ENCODE data around the gene L3MBTL4. TPM values are rescaled to one million over a fixed set of nuclear protein-coding genes. Genes with fewer than 3 reads are reported as not detected.

Gene L3MBTL4
- total and polyA plus RNA-seq, 4 donors = 0.26 to 4.2 (median 2.0) TPM

DNA sequence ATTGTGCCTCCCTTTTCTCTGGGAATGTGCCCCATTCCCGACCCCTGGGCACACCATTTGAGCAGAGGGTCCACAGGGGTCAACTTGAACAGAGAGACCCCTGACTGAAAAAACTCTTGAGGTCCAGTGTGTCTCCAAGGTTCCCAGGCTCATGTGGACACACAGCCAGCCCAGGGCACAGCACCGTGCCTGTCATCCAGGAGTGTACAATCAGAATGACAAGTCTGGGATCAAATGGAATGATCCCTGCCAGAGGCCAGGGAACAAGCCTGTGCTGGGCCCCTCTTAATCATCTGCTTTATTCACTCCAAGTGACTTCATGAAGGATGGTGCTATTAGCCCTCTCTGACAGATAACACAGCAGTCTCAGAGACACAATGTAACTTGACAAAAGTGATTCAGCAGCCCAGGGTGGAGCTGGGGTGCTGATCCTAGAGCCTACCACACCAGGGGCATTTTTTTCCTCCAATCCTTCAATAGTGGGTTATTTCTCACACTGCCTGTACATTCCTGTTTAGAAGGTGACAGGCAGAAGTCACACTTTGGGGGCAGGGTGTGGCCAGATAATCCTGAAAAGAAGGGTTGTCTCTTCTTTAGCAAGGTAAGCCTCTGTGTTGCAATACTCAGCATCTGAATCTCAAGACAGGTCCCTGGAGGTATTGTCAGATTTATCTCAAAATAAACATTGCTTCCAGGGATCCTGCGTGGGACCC is 435.4 kb downstream of the L3MBTL4 start:
- 51 to 73% methylated on average over 3 of the region's 3 CpGs for WGBS, 2 donors
- H3K4me1 ChIP-seq (ENCODE audit: control insufficient read depth in 1 of 2, insufficient read depth in 2 of 2, low read length in 2 of 2) = no peaks in the 10 kb centered on the region
- H3K27ac ChIP-seq (ENCODE audit: low read depth in 1 of 2, low read length in 2 of 2) = no peak overlapping the region
- DNase-seq (no peak), ATAC-seq (ENCODE audit: low FRiP score) (no peak)
- H3K4me3 ChIP-seq (ENCODE audit: low read length in 2 of 2) = no peak overlapping the region
- H3K27me3 ChIP-seq (ENCODE audit: control insufficient read depth in 1 of 2, insufficient read depth in 2 of 2, low read length in 1 of 2) = no peaks in the 10 kb centered on the region
- H3K36me3 ChIP-seq (ENCODE audit: control insufficient read depth in 1 of 2, insufficient read depth in 2 of 2, low read length in 1 of 2) = no peaks in the 10 kb centered on the region
- intact Hi-C loops (cut with DNase I) = loop anchor here in 1 of 2 donors (10.0 kb wide), 1 partner anchor 55 kb away; no protein-coding TSS in a partner anchor
- no peaks in the 10 kb centered on the region for H3K9me3 ChIP-seq (ENCODE audit: control insufficient read depth, low read length)

DNA sequence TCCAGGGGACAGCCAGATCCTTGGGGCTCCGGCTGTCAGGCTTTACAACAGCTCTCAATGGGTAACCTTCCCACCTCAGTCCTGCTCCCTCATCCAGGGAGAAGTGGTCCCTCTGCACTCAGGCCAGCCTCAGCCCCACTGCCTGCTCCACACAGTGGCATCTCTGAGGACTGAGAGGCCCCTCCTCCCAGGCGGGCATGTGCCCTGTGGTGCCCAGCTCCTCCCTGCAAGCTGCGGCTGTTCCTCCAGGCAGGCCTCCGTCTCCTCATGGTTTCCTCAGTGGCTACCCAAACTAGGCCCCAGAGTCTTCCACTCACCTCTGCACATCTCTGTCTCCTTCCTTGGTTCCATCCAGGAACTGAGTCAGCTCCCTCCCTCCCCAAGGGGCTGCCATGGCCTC is 437.7 kb downstream of the L3MBTL4 start:
- no peaks in the 10 kb centered on the region for H3K4me1 ChIP-seq (ENCODE audit: control insufficient read depth in 1 of 2, insufficient read depth in 2 of 2, low read length in 2 of 2)
- ATAC-seq (ENCODE audit: low FRiP score) (no peak), DNase-seq (no peak)
- H3K36me3 ChIP-seq (ENCODE audit: control insufficient read depth in 1 of 2, insufficient read depth in 2 of 2, low read length in 1 of 2) = no peaks in the 10 kb centered on the region
- no peaks in the 10 kb centered on the region for H3K9me3 ChIP-seq (ENCODE audit: control insufficient read depth, low read length)
- H3K4me3 ChIP-seq (ENCODE audit: low read length in 2 of 2) = no peak overlapping the region
- intact Hi-C loops (cut with DNase I) = loop anchor here in 1 of 2 donors (10.0 kb wide), 1 partner anchor 58 kb away; no protein-coding TSS in a partner anchor
- H3K27ac ChIP-seq (ENCODE audit: low read depth in 1 of 2, low read length in 2 of 2) = no peak overlapping the region
- no peaks in the 10 kb centered on the region for H3K27me3 ChIP-seq (ENCODE audit: control insufficient read depth in 1 of 2, insufficient read depth in 2 of 2, low read length in 1 of 2)
- WGBS, 2 donors = 90 to 92% methylated on average over 4 of the region's 4 CpGs

DNA sequence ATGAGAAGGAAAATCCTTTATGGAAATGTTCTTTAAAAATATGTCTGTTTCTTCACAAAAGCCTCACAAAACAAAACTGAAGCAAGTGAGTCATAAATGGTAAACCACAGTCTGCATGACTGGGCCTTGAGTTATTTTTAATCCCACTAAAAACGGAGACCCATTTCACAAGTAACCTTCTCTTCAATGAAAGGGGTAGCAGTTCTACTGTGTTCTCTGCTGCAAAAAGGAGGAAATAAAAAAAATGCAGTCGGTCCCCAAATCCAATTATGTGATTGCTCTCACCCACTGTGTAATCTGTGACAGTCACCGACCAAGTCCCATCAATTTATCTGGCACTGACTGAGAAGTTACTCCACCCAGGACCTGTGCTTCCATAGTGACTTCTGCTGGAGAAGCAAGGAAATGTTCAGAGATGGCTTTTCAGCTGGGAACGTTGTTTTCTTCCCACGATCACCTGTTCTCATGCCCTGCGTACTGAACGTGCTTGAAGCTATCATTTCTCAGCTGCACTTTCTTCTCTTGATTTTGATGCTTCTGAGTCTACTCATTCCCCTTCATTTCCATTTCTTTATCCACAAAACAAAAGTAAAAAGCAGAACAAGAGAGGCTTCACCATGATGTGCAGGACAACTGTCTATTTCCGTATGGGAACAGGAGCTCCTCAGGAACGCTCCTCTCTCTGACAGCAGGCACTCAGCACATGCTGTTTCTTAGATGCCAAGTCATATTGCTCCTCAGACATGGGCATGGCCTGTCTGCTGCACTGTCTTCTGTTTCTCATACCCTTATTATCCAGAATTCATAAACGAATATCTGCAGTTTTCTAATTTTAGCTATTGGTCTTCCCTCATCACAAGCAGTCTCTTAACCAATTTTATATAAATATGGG is 439.4 kb downstream of the L3MBTL4 start:
- no peaks in the 10 kb centered on the region for H3K36me3 ChIP-seq (ENCODE audit: control insufficient read depth in 1 of 2, insufficient read depth in 2 of 2, low read length in 1 of 2)
- no peaks in the 10 kb centered on the region for H3K9me3 ChIP-seq (ENCODE audit: control insufficient read depth, low read length)
- no peaks in the 10 kb centered on the region for H3K4me1 ChIP-seq (ENCODE audit: control insufficient read depth in 1 of 2, insufficient read depth in 2 of 2, low read length in 2 of 2)
- H3K27ac ChIP-seq (ENCODE audit: low read depth in 1 of 2, low read length in 2 of 2) = no peak overlapping the region
- WGBS, 2 donors = 73% methylated on average over 10 of the region's 10 CpGs
- no peaks in the 10 kb centered on the region for H3K27me3 ChIP-seq (ENCODE audit: control insufficient read depth in 1 of 2, insufficient read depth in 2 of 2, low read length in 1 of 2)
- DNase-seq (no peak), ATAC-seq (ENCODE audit: low FRiP score) (no peak)
- no peak overlapping the region for H3K4me3 ChIP-seq (ENCODE audit: low read length in 2 of 2)
- intact Hi-C loops (cut with DNase I) = loop anchor here in 1 of 2 donors (10.0 kb wide), 1 partner anchor 59 kb away; no protein-coding TSS in a partner anchor

DNA sequence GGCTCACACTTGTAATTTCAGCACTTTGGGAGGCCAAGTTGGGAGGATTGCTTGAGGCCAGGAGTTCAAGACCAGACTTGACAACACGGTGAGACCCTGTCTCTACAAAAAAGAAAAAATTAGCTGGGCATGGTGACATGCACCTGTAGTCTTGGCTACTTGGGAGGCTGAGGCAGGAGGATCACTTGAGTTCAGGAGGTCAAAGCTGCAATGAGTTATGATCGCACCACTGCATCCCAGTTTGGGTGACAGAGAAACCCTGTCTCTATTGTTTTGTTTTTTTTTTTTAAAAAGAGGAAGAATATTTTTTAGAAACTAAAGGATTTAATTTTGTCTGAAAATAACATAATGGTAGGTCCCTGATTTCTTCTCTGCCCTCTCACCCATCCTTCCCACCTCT is 440.0 kb downstream of the L3MBTL4 start:
- DNase-seq (no peak), ATAC-seq (ENCODE audit: low FRiP score) (no peak)
- Histone ChIP-seq H3K9me3 (ENCODE audit: control insufficient read depth, low read length) (no peaks in the 10 kb centered on the region), H3K4me3 (ENCODE audit: low read length in 2 of 2) (no peak overlapping the region), H3K36me3 (ENCODE audit: control insufficient read depth in 1 of 2, insufficient read depth in 2 of 2, low read length in 1 of 2) (no peaks in the 10 kb centered on the region), H3K27ac (ENCODE audit: low read depth in 1 of 2, low read length in 2 of 2) (no peak overlapping the region), H3K27me3 (ENCODE audit: control insufficient read depth in 1 of 2, insufficient read depth in 2 of 2, low read length in 1 of 2) (no peaks in the 10 kb centered on the region), H3K4me1 (ENCODE audit: control insufficient read depth in 1 of 2, insufficient read depth in 2 of 2, low read length in 2 of 2) (no peaks in the 10 kb centered on the region)
- WGBS, 2 donors = 96 to 100% methylated on average over 2 of the region's 2 CpGs
- intact Hi-C loops (cut with DNase I) = loop anchor here in 1 of 2 donors (10.0 kb wide), 1 partner anchor 60 kb away; no protein-coding TSS in a partner anchor

DNA sequence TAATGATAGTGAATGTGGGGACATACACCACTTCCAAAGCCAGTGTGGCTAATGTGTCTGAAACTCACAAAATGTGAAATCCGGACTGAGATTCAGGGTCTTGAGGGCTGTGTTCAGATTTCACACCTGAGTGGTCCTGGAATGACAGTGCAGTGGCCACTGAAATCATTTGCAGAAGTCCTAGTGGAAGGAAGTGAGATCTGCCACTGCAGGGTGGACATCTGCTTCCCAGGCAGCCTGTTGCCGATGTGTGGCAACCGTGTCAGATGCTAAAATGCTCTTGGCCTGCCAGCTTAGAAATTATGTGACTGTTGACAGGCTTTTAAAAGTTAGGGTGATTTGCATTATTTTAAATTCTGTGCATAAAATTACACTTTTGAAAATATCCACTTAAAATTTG is 441.6 kb downstream of the L3MBTL4 start:
- 74 to 88% methylated on average over 3 of the region's 3 CpGs for WGBS, 2 donors
- Histone ChIP-seq H3K27ac (ENCODE audit: low read depth in 1 of 2, low read length in 2 of 2) (no peak overlapping the region), H3K27me3 (ENCODE audit: control insufficient read depth in 1 of 2, insufficient read depth in 2 of 2, low read length in 1 of 2) (no peaks in the 10 kb centered on the region), H3K4me1 (ENCODE audit: control insufficient read depth in 1 of 2, insufficient read depth in 2 of 2, low read length in 2 of 2) (no peaks in the 10 kb centered on the region), H3K36me3 (ENCODE audit: control insufficient read depth in 1 of 2, insufficient read depth in 2 of 2, low read length in 1 of 2) (no peaks in the 10 kb centered on the region), H3K9me3 (ENCODE audit: control insufficient read depth, low read length) (no peaks in the 10 kb centered on the region), H3K4me3 (ENCODE audit: low read length in 2 of 2) (no peak overlapping the region)
- DNase-seq (no peak), ATAC-seq (ENCODE audit: low FRiP score) (no peak)
- intact Hi-C loops (cut with DNase I) = loop anchor here in 1 of 2 donors (10.0 kb wide), 1 partner anchor 62 kb away; no protein-coding TSS in a partner anchor

DNA sequence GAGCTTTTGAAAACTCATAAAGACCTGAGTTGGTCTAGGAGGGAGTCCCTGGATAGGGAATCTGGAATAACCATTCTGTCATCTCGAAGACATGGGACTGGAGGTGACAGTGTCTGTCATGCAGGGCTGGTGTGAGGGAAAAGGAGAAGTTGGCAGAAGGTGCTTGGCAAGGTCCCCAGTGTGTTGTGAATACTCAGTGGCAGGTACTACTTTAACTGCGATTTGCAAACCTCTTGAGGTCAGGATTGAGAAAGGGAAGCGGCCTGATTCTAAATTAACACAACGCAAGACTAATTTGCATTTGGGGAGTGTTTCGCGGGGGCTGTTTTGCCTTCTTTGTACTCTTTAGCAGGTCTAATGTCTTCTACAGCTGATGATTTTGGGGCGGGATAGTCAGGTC is 442.4 kb downstream of the L3MBTL4 start:
- ATAC-seq (ENCODE audit: low FRiP score) (no peak), DNase-seq (no peak)
- H3K9me3 ChIP-seq (ENCODE audit: control insufficient read depth, low read length) = no peaks in the 10 kb centered on the region
- no peak overlapping the region for H3K4me3 ChIP-seq (ENCODE audit: low read length in 2 of 2)
- no peaks in the 10 kb centered on the region for H3K27me3 ChIP-seq (ENCODE audit: control insufficient read depth in 1 of 2, insufficient read depth in 2 of 2, low read length in 1 of 2)
- H3K27ac ChIP-seq (ENCODE audit: low read depth in 1 of 2, low read length in 2 of 2) = no peak overlapping the region
- no peaks in the 10 kb centered on the region for H3K4me1 ChIP-seq (ENCODE audit: control insufficient read depth in 1 of 2, insufficient read depth in 2 of 2, low read length in 2 of 2)
- intact Hi-C loops (cut with DNase I) = loop anchor here in 1 of 2 donors (10.0 kb wide), 1 partner anchor 63 kb away; no protein-coding TSS in a partner anchor
- 84 to 92% methylated on average over 7 of the region's 7 CpGs for WGBS, 2 donors
- H3K36me3 ChIP-seq (ENCODE audit: control insufficient read depth in 1 of 2, insufficient read depth in 2 of 2, low read length in 1 of 2) = no peaks in the 10 kb centered on the region

DNA sequence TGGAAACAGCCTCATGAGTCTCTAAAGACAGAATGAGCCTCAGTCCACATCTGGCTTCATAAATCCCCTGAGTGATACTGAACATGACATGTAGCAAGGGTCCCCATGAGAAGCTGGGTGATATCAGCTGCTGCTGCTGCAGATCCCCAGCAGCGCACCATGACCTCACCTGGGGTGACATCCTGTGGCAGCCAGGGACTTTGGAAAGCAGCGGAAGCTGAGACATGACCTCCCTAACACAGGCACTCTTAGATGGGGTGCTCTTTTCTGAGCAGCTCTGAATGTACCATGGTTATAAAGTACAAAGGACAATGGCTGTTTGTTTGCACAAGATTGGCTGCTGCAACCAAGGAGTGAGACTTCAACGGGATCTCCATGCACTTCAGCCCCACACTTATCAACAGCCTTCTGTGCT is 444.7 kb downstream of the L3MBTL4 start:
- DNase-seq (no peak), ATAC-seq (ENCODE audit: low FRiP score) (no peak)
- no peak overlapping the region for H3K4me3 ChIP-seq (ENCODE audit: low read length in 2 of 2)
- H3K36me3 ChIP-seq (ENCODE audit: control insufficient read depth in 1 of 2, insufficient read depth in 2 of 2, low read length in 1 of 2) = no peaks in the 10 kb centered on the region
- no peaks in the 10 kb centered on the region for H3K9me3 ChIP-seq (ENCODE audit: control insufficient read depth, low read length)
- no peaks in the 10 kb centered on the region for H3K4me1 ChIP-seq (ENCODE audit: control insufficient read depth in 1 of 2, insufficient read depth in 2 of 2, low read length in 2 of 2)
- H3K27ac ChIP-seq (ENCODE audit: low read depth in 1 of 2, low read length in 2 of 2) = no peak overlapping the region
- no peaks in the 10 kb centered on the region for H3K27me3 ChIP-seq (ENCODE audit: control insufficient read depth in 1 of 2, insufficient read depth in 2 of 2, low read length in 1 of 2)
- intact Hi-C loops (cut with DNase I) = loop anchor here in 1 of 2 donors (10.0 kb wide), 1 partner anchor 65 kb away; no protein-coding TSS in a partner anchor
- 55 to 59% methylated on average over 3 of the region's 3 CpGs for WGBS, 2 donors

DNA sequence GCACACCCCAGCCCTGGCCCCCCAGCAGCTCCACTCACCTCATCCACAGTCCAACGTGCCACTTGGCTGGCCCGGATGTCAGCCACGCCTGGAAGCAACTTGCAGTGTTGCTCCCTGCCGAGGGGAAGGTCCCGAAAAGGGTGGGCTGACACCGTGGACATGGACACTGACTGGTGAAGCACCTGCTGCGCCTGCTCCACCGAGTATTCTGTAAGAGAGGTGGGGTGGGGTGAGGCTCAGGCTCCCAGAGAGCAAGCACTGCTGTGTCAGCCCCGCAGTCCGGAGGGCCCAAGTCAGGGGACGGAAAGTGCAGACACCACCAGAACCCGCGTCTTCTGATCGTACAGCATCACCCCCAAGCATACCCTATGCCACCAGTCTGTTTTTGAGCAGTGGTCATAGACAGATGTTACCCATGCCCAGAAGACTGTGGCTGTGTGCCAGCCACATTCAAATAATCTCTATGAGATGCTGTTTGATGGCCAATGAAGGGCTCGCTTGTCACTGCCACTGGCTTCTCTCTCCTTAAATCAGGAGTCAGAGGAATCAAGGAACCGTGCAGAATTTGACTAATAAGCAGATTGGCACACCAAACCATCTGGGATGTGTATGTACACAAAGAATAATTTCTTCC is 445.2 kb downstream of the L3MBTL4 start:
- Histone ChIP-seq H3K27ac (ENCODE audit: low read depth in 1 of 2, low read length in 2 of 2) (no peak overlapping the region), H3K9me3 (ENCODE audit: control insufficient read depth, low read length) (no peaks in the 10 kb centered on the region), H3K4me1 (ENCODE audit: control insufficient read depth in 1 of 2, insufficient read depth in 2 of 2, low read length in 2 of 2) (no peaks in the 10 kb centered on the region), H3K36me3 (ENCODE audit: control insufficient read depth in 1 of 2, insufficient read depth in 2 of 2, low read length in 1 of 2) (no peaks in the 10 kb centered on the region), H3K27me3 (ENCODE audit: control insufficient read depth in 1 of 2, insufficient read depth in 2 of 2, low read length in 1 of 2) (no peaks in the 10 kb centered on the region), H3K4me3 (ENCODE audit: low read length in 2 of 2) (no peak overlapping the region)
- DNase-seq = no peak
- intact Hi-C loops (cut with DNase I) = no loop called here
- ATAC-seq (ENCODE audit: low FRiP score) = peak; percentile 51
- WGBS, 2 donors = 82 to 87% methylated on average over 16 of the region's 16 CpGs
